ENCODE data around the gene CXCL9.
"Not testable (repeated sequence)": the region's sequence is repeated elsewhere in the genome, so short reads cannot be mapped to it uniquely, and the experiment has no call there.

DNA sequence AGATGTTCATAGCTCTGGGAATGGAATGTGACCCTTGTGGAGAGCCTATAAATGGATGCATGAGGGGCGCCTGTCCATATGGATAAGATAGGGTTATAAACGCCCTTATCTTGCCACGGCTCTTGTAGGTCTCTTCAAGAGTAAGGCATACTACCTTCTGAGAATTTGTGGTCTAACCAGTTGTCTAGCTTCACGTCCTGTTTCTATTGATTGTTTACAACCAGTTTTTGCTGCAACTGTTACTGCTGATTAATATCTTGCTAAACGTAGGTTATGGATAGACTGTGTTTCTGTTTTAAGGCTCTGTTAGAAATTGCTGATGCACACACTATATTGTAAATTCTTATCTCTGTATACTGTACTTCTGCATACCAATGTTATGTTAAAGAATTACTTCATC lies 52.5 kb downstream of the CXCL9 start:
- TF ChIP-seq, protein P1, sequence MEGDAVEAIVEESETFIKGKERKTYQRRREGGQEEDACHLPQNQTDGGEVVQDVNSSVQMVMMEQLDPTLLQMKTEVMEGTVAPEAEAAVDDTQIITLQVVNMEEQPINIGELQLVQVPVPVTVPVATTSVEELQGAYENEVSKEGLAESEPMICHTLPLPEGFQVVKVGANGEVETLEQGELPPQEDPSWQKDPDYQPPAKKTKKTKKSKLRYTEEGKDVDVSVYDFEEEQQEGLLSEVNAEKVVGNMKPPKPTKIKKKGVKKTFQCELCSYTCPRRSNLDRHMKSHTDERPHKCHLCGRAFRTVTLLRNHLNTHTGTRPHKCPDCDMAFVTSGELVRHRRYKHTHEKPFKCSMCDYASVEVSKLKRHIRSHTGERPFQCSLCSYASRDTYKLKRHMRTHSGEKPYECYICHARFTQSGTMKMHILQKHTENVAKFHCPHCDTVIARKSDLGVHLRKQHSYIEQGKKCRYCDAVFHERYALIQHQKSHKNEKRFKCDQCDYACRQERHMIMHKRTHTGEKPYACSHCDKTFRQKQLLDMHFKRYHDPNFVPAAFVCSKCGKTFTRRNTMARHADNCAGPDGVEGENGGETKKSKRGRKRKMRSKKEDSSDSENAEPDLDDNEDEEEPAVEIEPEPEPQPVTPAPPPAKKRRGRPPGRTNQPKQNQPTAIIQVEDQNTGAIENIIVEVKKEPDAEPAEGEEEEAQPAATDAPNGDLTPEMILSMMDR (optimal IDR thresholded peaks at IDR 0.05 in 1 of 3, IDR thresholded peaks at IDR 0.05 in 1 of 3, conservative IDR thresholded peaks at IDR 0.05 in 1 of 3; ENCODE audit: extremely low read depth in 1 of 3, insufficient read depth in 2 of 3, low read length in 3 of 3) = not testable (repeated sequence)
- not testable (repeated sequence) for TF ChIP-seq EZH2 (IDR thresholded peaks at IDR 0.05; ENCODE audit: low read length)
